CD14-positive monocyte (primary cell): Measurements from ENCODE around the gene FRMPD4. TPM values are rescaled to one million over a fixed set of nuclear protein-coding genes. Genes with fewer than 3 reads are reported as not detected.

ENCODE experiments used
- DNase-seq, 3 donors: peaks; one replicate each; pipeline ENCODE4 v3.0.0-alpha.2; 2011 to 2022
- H2AFZ ChIP-seq: 2 replicates; pipeline ENCODE4 v1.6.0; 2012; ENCODE audit warnings: mild to moderate bottlenecking, low read depth, low read length, inconsistent platforms; ENCODE audit not compliant: insufficient read depth, poor library complexity, severe bottlenecking
- H3K27ac ChIP-seq, 2 donors: 1 replicate in 1 of 2; 2 replicates in 1 of 2; pipeline ENCODE4 v1.5.1; 2012 to 2013; ENCODE audit warnings: low read length in 2 of 2, control low read depth in 1 of 2, inconsistent platforms in 1 of 2, low read depth in 1 of 2, mild to moderate bottlenecking in 1 of 2
- H3K27me3 ChIP-seq, 2 donors: one replicate each; pipeline versions ENCODE4 v1.6.0 to v1.6.1; 2011 to 2013; ENCODE audit warnings: low read length in 2 of 2; ENCODE audit not compliant: control insufficient read depth in 2 of 2, insufficient read depth in 2 of 2
- H3K36me3 ChIP-seq, 2 donors: replicated peaks in 1 of 2; 1 replicate in 1 of 2; 2 replicates in 1 of 2; pipeline versions ENCODE4 v1.5.1 to v1.6.1; 2012 to 2013; ENCODE audit warnings: low read length in 2 of 2, control low read depth in 1 of 2, inconsistent platforms in 1 of 2, mild to moderate bottlenecking in 1 of 2; ENCODE audit not compliant: insufficient read depth in 2 of 2, control insufficient read depth in 1 of 2
- H3K4me1 ChIP-seq, 2 donors: 1 replicate in 1 of 2; 2 replicates in 1 of 2; pipeline versions ENCODE4 v1.5.1 to v1.6.1; 2012 to 2013; ENCODE audit warnings: low read length in 2 of 2, control low read depth in 1 of 2, inconsistent platforms in 1 of 2, mild to moderate bottlenecking in 1 of 2, moderate library complexity in 1 of 2; ENCODE audit not compliant: insufficient read depth in 2 of 2, control insufficient read depth in 1 of 2
- H3K4me2 ChIP-seq: replicated peaks from 2 replicates; pipeline ENCODE3; 2012; ENCODE audit warnings: low read length, moderate library complexity, mild to moderate bottlenecking; ENCODE audit not compliant: poor library complexity, severe bottlenecking; ENCODE audit errors: extremely low read depth
- H3K4me3 ChIP-seq, 3 experiments: fragments of 200-600 bp in 1 of 3; sonication (generic) in 1 of 3; replicated peaks in 1 of 3; 1 replicate in 2 of 3; 2 replicates in 1 of 3; pipeline ENCODE4 v1.5.1; 2011 to 2013; ENCODE audit warnings: low read length in 3 of 3, mild to moderate bottlenecking in 3 of 3, control low read depth in 2 of 3, low read depth in 2 of 3, inconsistent platforms in 1 of 3, moderate library complexity in 1 of 3
- H3K79me2 ChIP-seq: 2 replicates; pipeline ENCODE4 v1.6.0; 2012; ENCODE audit warnings: mild to moderate bottlenecking, control low read depth, inconsistent platforms, low read length, moderate library complexity; ENCODE audit not compliant: insufficient read depth
- H3K9ac ChIP-seq: 2 replicates; pipeline ENCODE4 v1.6.0; 2017; ENCODE audit warnings: low read length, mild to moderate bottlenecking; ENCODE audit not compliant: insufficient read depth, poor library complexity, severe bottlenecking
- H3K9me3 ChIP-seq, 2 donors: replicated peaks in 1 of 2; 1 replicate in 1 of 2; 2 replicates in 1 of 2; pipeline versions ENCODE4 v1.5.1 to v1.6.1; 2012 to 2013; ENCODE audit warnings: low read length in 2 of 2, control low read depth in 1 of 2; ENCODE audit not compliant: control insufficient read depth in 1 of 2, insufficient read depth in 1 of 2
- H4K20me1 ChIP-seq: 2 replicates; pipeline ENCODE4 v1.6.0; 2012; ENCODE audit warnings: mild to moderate bottlenecking, low read length, control low read depth, moderate library complexity; ENCODE audit not compliant: insufficient read depth
- H3K27ac Mint-ChIP-seq, 7 donors: one replicate each; pipeline ENCODE4 v1.8.0; 2020; ENCODE audit warnings: mild to moderate bottlenecking in 7 of 7, mixed read lengths in 7 of 7, moderate library complexity in 6 of 7, inconsistent platforms in 2 of 7
- H3K27me3 Mint-ChIP-seq, 3 donors: one replicate each; pipeline ENCODE4 v1.8.0; 2021 to 2022; ENCODE audit warnings: low read depth in 3 of 3, mild to moderate bottlenecking in 3 of 3, mixed read lengths in 3 of 3, moderate library complexity in 3 of 3, inconsistent platforms in 1 of 3
- H3K36me3 Mint-ChIP-seq, 2 donors: one replicate each; pipeline ENCODE4 v1.8.0; 2020; ENCODE audit warnings: mixed read lengths in 2 of 2, inconsistent platforms in 1 of 2, mild to moderate bottlenecking in 1 of 2
- H3K4me1 Mint-ChIP-seq: one replicate; pipeline ENCODE4 v1.8.0; 2020; ENCODE audit warnings: mild to moderate bottlenecking, mixed read lengths
- H3K4me3 Mint-ChIP-seq, 2 donors: one replicate each; pipeline ENCODE4 v1.8.0; 2020; ENCODE audit warnings: mild to moderate bottlenecking in 2 of 2, mixed read lengths in 2 of 2, moderate library complexity in 1 of 2
- H3K9me3 Mint-ChIP-seq, 7 donors: one replicate each; pipeline ENCODE4 v1.8.0; 2020 to 2022; ENCODE audit warnings: mixed read lengths in 7 of 7, mild to moderate bottlenecking in 6 of 7, moderate library complexity in 6 of 7, inconsistent platforms in 2 of 7
- WGBS: methylation state at CpG from one replicate; pipeline ENCODE4 v1.1.5; 2013; ENCODE audit warnings: missing lambda C conversion rate; ENCODE audit not compliant: insufficient coverage; 5-methylcytosine and 5-hydroxymethylcytosine counted together
- intact Hi-C, 2 donors: fragments of 100-400 bp; cut with micrococcal nuclease; formaldehyde crosslinking; loops; one replicate each; pipeline versions ENCODE4 v1.15.0 to v1.15.1; 2023
- polyA plus RNA-seq, 3 donors: library from polyadenylated mRNA; depleted of rRNA in 1 of 3; unstranded in 2 of 3; stranded (reverse) in 1 of 3; fragments of 300-500 nt in 2 of 3; fragments of >200 nt in 1 of 3; fragmentation: Illumina TruSeq in 2 of 3; gene quantifications; 1 replicate in 2 of 3; 2 replicates in 1 of 3; pipeline ENCODE4 v1.2.3, GENCODE V29; 2012 to 2021
- TF ChIP-seq, protein P1 (sequence below): fragments of 200-600 bp; IDR thresholded peaks from one replicate; pipeline ENCODE4 v1.8.0; 2022; ENCODE audit warnings: antibody characterized with exemption, mild to moderate bottlenecking

The FRMPD4 gene
- polyA plus RNA-seq, 3 donors, result not detected

DNA sequence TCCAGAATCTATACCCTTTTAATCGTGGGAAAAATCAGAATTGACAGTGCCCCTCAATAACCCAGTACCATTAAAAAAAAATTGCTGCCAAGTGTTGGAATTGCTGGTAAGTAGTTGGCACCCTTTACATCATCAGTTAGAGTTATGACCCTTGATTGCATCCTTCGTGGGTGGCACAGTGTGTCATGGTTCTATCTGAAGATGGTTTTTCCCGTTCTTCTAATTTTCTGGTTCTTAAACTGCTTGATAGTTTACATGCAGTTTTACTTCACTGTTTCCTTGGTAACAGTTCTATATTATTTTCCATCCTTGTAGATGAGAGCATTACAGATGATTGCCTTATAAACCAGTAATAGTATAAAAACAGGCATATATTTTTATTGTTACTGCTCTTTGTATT lies 3.2 kb downstream of the FRMPD4 start:
- H3K4me1 ChIP-seq, result no peaks in the 10 kb centered on the region
- H3K9me3 ChIP-seq, result peaks cover 0 to 4% of the 10 kb centered on the region in 2 donors
- intact Hi-C loops, result no loop called here
- Mint-ChIP-seq H3K4me3 (no peak overlapping the region), H3K4me1 (no peaks in the 10 kb centered on the region), H3K27me3 (peaks cover 14 to 29% (median 20%) of the 10 kb centered on the region in 3 donors), H3K9me3 (peaks cover 0 to 6% (median 2%) of the 10 kb centered on the region in 7 donors), H3K36me3 (no peaks in the 10 kb centered on the region), H3K27ac (no peak overlapping the region)
- H4K20me1 ChIP-seq, result no peaks in the 10 kb centered on the region
- DNase-seq, result no peak
- no peak overlapping the region for H3K4me2 ChIP-seq
- TF ChIP-seq, protein P1, sequence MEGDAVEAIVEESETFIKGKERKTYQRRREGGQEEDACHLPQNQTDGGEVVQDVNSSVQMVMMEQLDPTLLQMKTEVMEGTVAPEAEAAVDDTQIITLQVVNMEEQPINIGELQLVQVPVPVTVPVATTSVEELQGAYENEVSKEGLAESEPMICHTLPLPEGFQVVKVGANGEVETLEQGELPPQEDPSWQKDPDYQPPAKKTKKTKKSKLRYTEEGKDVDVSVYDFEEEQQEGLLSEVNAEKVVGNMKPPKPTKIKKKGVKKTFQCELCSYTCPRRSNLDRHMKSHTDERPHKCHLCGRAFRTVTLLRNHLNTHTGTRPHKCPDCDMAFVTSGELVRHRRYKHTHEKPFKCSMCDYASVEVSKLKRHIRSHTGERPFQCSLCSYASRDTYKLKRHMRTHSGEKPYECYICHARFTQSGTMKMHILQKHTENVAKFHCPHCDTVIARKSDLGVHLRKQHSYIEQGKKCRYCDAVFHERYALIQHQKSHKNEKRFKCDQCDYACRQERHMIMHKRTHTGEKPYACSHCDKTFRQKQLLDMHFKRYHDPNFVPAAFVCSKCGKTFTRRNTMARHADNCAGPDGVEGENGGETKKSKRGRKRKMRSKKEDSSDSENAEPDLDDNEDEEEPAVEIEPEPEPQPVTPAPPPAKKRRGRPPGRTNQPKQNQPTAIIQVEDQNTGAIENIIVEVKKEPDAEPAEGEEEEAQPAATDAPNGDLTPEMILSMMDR, result no peak
- no peaks in the 10 kb centered on the region for H3K79me2 ChIP-seq
- no peak overlapping the region for H3K4me3 ChIP-seq
- H3K27ac ChIP-seq, result no peak overlapping the region
- WGBS, result no CpG with 5 or more reads among the region's 3 CpGs
- H3K9ac ChIP-seq, result no peak overlapping the region
- H2AFZ ChIP-seq, result no peak overlapping the region
- H3K36me3 ChIP-seq, result no peaks in the 10 kb centered on the region
- H3K27me3 ChIP-seq, result peaks cover 2 to 22% of the 10 kb centered on the region in 2 donors

DNA sequence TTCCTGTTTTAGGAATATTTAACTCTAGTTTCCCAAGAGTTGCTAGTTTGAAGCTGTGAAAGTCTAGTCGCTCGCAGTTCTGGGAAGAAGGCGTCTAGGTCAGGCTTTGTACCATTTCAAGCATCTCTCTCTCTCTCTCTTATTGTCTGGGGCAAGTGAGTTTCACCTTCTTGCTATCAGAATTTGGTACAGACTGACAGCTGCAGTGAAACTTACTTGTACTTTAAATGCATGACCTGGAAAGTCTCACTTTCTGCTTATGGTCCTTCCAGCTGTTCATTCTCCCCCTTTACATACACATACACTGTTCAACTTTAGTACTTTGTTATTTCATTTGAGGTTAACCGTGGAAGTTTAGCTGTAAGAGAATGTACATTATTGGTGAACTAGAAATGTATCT lies 4.4 kb downstream of the FRMPD4 start:
- no peaks in the 10 kb centered on the region for H3K36me3 Mint-ChIP-seq
- no peaks in the 10 kb centered on the region for H3K4me1 Mint-ChIP-seq
- Histone ChIP-seq H3K79me2 (no peaks in the 10 kb centered on the region), H3K9ac (no peak overlapping the region), H3K4me1 (no peaks in the 10 kb centered on the region), H3K27ac (no peak overlapping the region), H3K27me3 (peaks cover 2 to 18% of the 10 kb centered on the region in 2 donors), H3K9me3 (peaks cover 0 to 4% of the 10 kb centered on the region in 2 donors), H3K4me2 (no peak overlapping the region), H3K36me3 (no peaks in the 10 kb centered on the region), H3K4me3 (no peak overlapping the region), H2AFZ (no peak overlapping the region), H4K20me1 (no peaks in the 10 kb centered on the region)
- intact Hi-C loops, result no loop called here
- no peak overlapping the region for H3K4me3 Mint-ChIP-seq
- H3K27me3 Mint-ChIP-seq, result peaks cover 10 to 20% (median 13%) of the 10 kb centered on the region in 3 donors
- TF ChIP-seq, protein P1, result no peak
- peaks cover 0 to 5% (median 2%) of the 10 kb centered on the region in 7 donors for H3K9me3 Mint-ChIP-seq
- H3K27ac Mint-ChIP-seq, result no peak overlapping the region
- no CpG with 5 or more reads among the region's 4 CpGs for WGBS
- no peak for DNase-seq
